WERI-Rb-1 (cell line): ENCODE measurements around the gene FBXO38.

Experiments
- DNase-seq: peaks from one replicate; pipeline ENCODE4 v3.0.0-alpha.2; 2020
- H3K27ac ChIP-seq: fragments of 250-450 bp; sonication (Bioruptor Pico); 2 replicates; pipeline ENCODE4 v1.5.1; 2020; ENCODE audit warnings: mild to moderate bottlenecking, moderate library complexity
- H3K27me3 ChIP-seq: fragments of 250-450 bp; sonication (Bioruptor Pico); 2 replicates; pipeline ENCODE4 v1.5.1; 2021; ENCODE audit warnings: mild to moderate bottlenecking, low read depth, moderate library complexity; ENCODE audit not compliant: insufficient read depth, severe bottlenecking
- H3K36me3 ChIP-seq: fragments of 250-450 bp; sonication (Bioruptor Pico); 2 replicates; pipeline ENCODE4 v1.5.1; 2020; ENCODE audit warnings: mild to moderate bottlenecking, moderate library complexity
- H3K4me3 ChIP-seq: 2 replicates; pipeline ENCODE4 v1.5.1; 2011; ENCODE audit warnings: low read depth, mild to moderate bottlenecking, control low read depth, low read length
- H3K9me3 ChIP-seq: fragments of 250-450 bp; sonication (Bioruptor Pico); 2 replicates; pipeline ENCODE4 v1.5.1; 2021; ENCODE audit warnings: mild to moderate bottlenecking, moderate library complexity; ENCODE audit not compliant: severe bottlenecking
- CTCF ChIP-seq: IDR thresholded peaks from 2 replicates; pipeline ENCODE4 v1.5.1; 2011; ENCODE audit warnings: low read depth, mild to moderate bottlenecking, control low read depth, inconsistent platforms, low read length

Gene FBXO38

GRCh38 chr5:148343603-148344487 lies 39.9 kb upstream of the FBXO38 start:
- Histone ChIP-seq H3K27ac (no peak overlapping the region), H3K27me3 (no peaks in the 10 kb centered on the region), H3K4me3 (no peak overlapping the region), H3K36me3 (no peaks in the 10 kb centered on the region), H3K9me3 (no peaks in the 10 kb centered on the region)
- DNase-seq = no peak
- TF ChIP-seq CTCF = no peak

- no peak overlapping the region for H3K4me3 ChIP-seq
- no peak for TF ChIP-seq CTCF
- H3K36me3 ChIP-seq = no peaks in the 10 kb centered on the region
- no peaks in the 10 kb centered on the region for H3K27me3 ChIP-seq
- H3K9me3 ChIP-seq = no peaks in the 10 kb centered on the region
- no peak overlapping the region for H3K27ac ChIP-seq
- no peak for DNase-seq
These were observed 36.1 kb upstream of the FBXO38 start for GRCh38 chr5:148347706-148348105.

- H3K27ac ChIP-seq = no peak overlapping the region
- H3K4me3 ChIP-seq = no peak overlapping the region
- no peak for DNase-seq
- TF ChIP-seq CTCF = no peak
- H3K27me3 ChIP-seq = no peaks in the 10 kb centered on the region
- no peaks in the 10 kb centered on the region for H3K9me3 ChIP-seq
- H3K36me3 ChIP-seq = no peaks in the 10 kb centered on the region
These were observed 31.1 kb upstream of the FBXO38 start for GRCh38 chr5:148352696-148353095.

GRCh38 chr5:148353634-148354033 lies 30.1 kb upstream of the FBXO38 start:
- no peak for TF ChIP-seq CTCF

GRCh38 chr5:148364343-148364742 lies 19.4 kb upstream of the FBXO38 start:
- Histone ChIP-seq H3K27me3 (no peaks in the 10 kb centered on the region), H3K9me3 (peaks cover 13% of the 10 kb centered on the region), H3K27ac (no peak overlapping the region), H3K4me3 (no peak overlapping the region), H3K36me3 (no peaks in the 10 kb centered on the region)
- DNase-seq = no peak
- no peak for TF ChIP-seq CTCF

More at GRCh38 chr5:148353634-148354033, 30.1 kb upstream of the FBXO38 start:
- no peak for DNase-seq
- Histone ChIP-seq H3K27ac (no peak overlapping the region), H3K9me3 (no peaks in the 10 kb centered on the region), H3K27me3 (no peaks in the 10 kb centered on the region), H3K4me3 (no peak overlapping the region), H3K36me3 (no peaks in the 10 kb centered on the region)

- peaks cover 13% of the 10 kb centered on the region for H3K9me3 ChIP-seq
- H3K4me3 ChIP-seq = no peak overlapping the region
- H3K36me3 ChIP-seq = no peaks in the 10 kb centered on the region
- H3K27ac ChIP-seq = no peak overlapping the region
- no peak for TF ChIP-seq CTCF
- no peak for DNase-seq
- H3K27me3 ChIP-seq = no peaks in the 10 kb centered on the region
These were observed 15.5 kb upstream of the FBXO38 start for GRCh38 chr5:148368299-148368698.
